Fibroblast of lung (primary cell): ENCODE measurements around the gene HNF4A. TPM values are rescaled to one million over a fixed set of nuclear protein-coding genes. Genes with fewer than 3 reads are reported as not detected.

Experiments used
- DNase-seq, 2 donors: peaks; one replicate each; pipeline versions ENCODE4 v3.0.0 to v3.0.0-alpha.2; 2010; ENCODE audit warnings: low read depth in 2 of 2
- H2AFZ ChIP-seq: 2 replicates; pipeline ENCODE4 v1.5.1; 2012; ENCODE audit warnings: low read length, control low read depth, inconsistent platforms
- H3K27ac ChIP-seq: 2 replicates; pipeline ENCODE4 v1.5.1; 2011; ENCODE audit warnings: low read length, control low read depth; ENCODE audit not compliant: insufficient read depth
- H3K27me3 ChIP-seq: 2 replicates; pipeline ENCODE4 v1.5.1; 2011; ENCODE audit warnings: mild to moderate bottlenecking, low read length; ENCODE audit not compliant: control insufficient read depth, insufficient read depth
- H3K36me3 ChIP-seq: 2 replicates; pipeline ENCODE4 v1.5.1; 2011; ENCODE audit warnings: low read length; ENCODE audit not compliant: control insufficient read depth, insufficient read depth
- H3K4me1 ChIP-seq: 2 replicates; pipeline ENCODE4 v1.5.1; 2011; ENCODE audit warnings: low read length; ENCODE audit not compliant: control insufficient read depth, insufficient read depth; ENCODE audit errors: extremely low read depth
- H3K4me2 ChIP-seq: 2 replicates; pipeline ENCODE4 v1.5.1; 2011; ENCODE audit warnings: low read length, control low read depth; ENCODE audit not compliant: insufficient read depth; ENCODE audit errors: extremely low read depth
- H3K4me3 ChIP-seq, 4 experiments: fragments of 200-600 bp in 1 of 4; sonication (generic) in 1 of 4; replicated peaks in 1 of 4; 2 replicates each; pipeline ENCODE4 v1.5.1; 2011 to 2016; ENCODE audit warnings: low read length in 4 of 4, low read depth in 3 of 4, mild to moderate bottlenecking in 3 of 4, control low read depth in 2 of 4, inconsistent platforms in 1 of 4, mixed read lengths in 1 of 4; ENCODE audit not compliant: insufficient read depth in 1 of 4; ENCODE audit errors: control extremely low read depth in 1 of 4
- H3K79me2 ChIP-seq: 2 replicates; pipeline ENCODE4 v1.5.1; 2012; ENCODE audit warnings: mild to moderate bottlenecking, low read length, inconsistent platforms; ENCODE audit not compliant: control insufficient read depth, insufficient read depth
- H3K9ac ChIP-seq: 2 replicates; pipeline ENCODE4 v1.5.1; 2011; ENCODE audit warnings: mild to moderate bottlenecking, low read length, control low read depth; ENCODE audit not compliant: insufficient read depth
- H3K9me3 ChIP-seq: 2 replicates; pipeline ENCODE4 v1.5.1; 2012; ENCODE audit warnings: low read depth, low read length; ENCODE audit not compliant: control insufficient read depth, insufficient read depth
- H4K20me1 ChIP-seq: 2 replicates; pipeline ENCODE4 v1.5.1; 2011; ENCODE audit warnings: low read length; ENCODE audit not compliant: control insufficient read depth, insufficient read depth; ENCODE audit errors: extremely low read depth
- CTCF ChIP-seq, 2 donors: IDR thresholded peaks in 1 of 2; conservative IDR thresholded peaks in 1 of 2; 1 replicate in 1 of 2; 2 replicates in 1 of 2; pipeline ENCODE4 v1.5.1; 2011 to 2012; ENCODE audit warnings: low read length in 2 of 2, control low read depth in 1 of 2, inconsistent platforms in 1 of 2, low read depth in 1 of 2, mild to moderate bottlenecking in 1 of 2
- EZH2 ChIP-seq: IDR thresholded peaks from 2 replicates; pipeline ENCODE4 v1.5.1; 2012; ENCODE audit warnings: low read length, control low read depth, mild to moderate bottlenecking; ENCODE audit errors: missing control alignments
- polyA plus RNA-seq, 2 donors: library from polyadenylated mRNA; depleted of rRNA in 1 of 2; stranded (reverse) in 1 of 2; unstranded in 1 of 2; fragments of >200 nt; gene quantifications; 2 replicates each; pipeline ENCODE4 v1.2.1, GENCODE V29; 2011 to 2012; ENCODE audit warnings: missing spikeins in 1 of 2
- total RNA-seq: library from RNA; depleted of rRNA; stranded (reverse); fragments of >200 nt; gene quantifications from 2 replicates; pipeline ENCODE4 v1.2.1, GENCODE V29; 2014

Gene HNF4A
- total and polyA plus RNA-seq, 2 donors (not counting 1 experiment from before 2014, with no cell fraction given), result not detected

- Histone ChIP-seq H3K79me2 (no peaks in the 10 kb centered on the region), H4K20me1 (no peaks in the 10 kb centered on the region), H3K9me3 (no peaks in the 10 kb centered on the region), H3K36me3 (no peaks in the 10 kb centered on the region), H3K4me1 (no peaks in the 10 kb centered on the region), H3K27ac (no peak overlapping the region), H3K9ac (no peak overlapping the region), H3K4me3 (no peak overlapping the region), H3K4me2 (no peak overlapping the region), H3K27me3 (peaks cover 4% of the 10 kb centered on the region), H2AFZ (no peak overlapping the region)
- TF ChIP-seq CTCF (conservative IDR thresholded peaks at IDR 0.05 in 1 of 2, IDR thresholded peaks at IDR 0.05 in 1 of 2; ENCODE audit: low read depth in 1 of 2, low read length in 2 of 2), result no peak
- no peak for TF ChIP-seq EZH2
- no peak for DNase-seq
Measured at GRCh38 chr20:44450903-44451450, 95.5 kb downstream of the HNF4A start.

GRCh38 chr20:44454306-44454963 is 98.9 kb downstream of the HNF4A start:
- Histone ChIP-seq H3K27me3 (peaks cover 4% of the 10 kb centered on the region), H3K4me1 (no peaks in the 10 kb centered on the region), H3K9ac (no peak overlapping the region), H4K20me1 (no peaks in the 10 kb centered on the region), H3K4me3 (no peak overlapping the region), H3K9me3 (no peaks in the 10 kb centered on the region), H2AFZ (no peak overlapping the region), H3K79me2 (no peaks in the 10 kb centered on the region), H3K4me2 (no peak overlapping the region), H3K27ac (no peak overlapping the region), H3K36me3 (no peaks in the 10 kb centered on the region)
- no peak for DNase-seq
- TF ChIP-seq CTCF (conservative IDR thresholded peaks at IDR 0.05 in 1 of 2, IDR thresholded peaks at IDR 0.05 in 1 of 2; ENCODE audit: low read depth in 1 of 2, low read length in 2 of 2), result no peak
- TF ChIP-seq EZH2, result no peak

- peaks cover 4% of the 10 kb centered on the region for H3K27me3 ChIP-seq
- H3K4me3 ChIP-seq, result no peak overlapping the region
- TF ChIP-seq CTCF (conservative IDR thresholded peaks at IDR 0.05 in 1 of 2, IDR thresholded peaks at IDR 0.05 in 1 of 2; ENCODE audit: low read depth in 1 of 2, low read length in 2 of 2), result no peak
- TF ChIP-seq EZH2, result no peak
- no peak overlapping the region for H3K4me2 ChIP-seq
- H3K4me1 ChIP-seq, result no peaks in the 10 kb centered on the region
- DNase-seq, result no peak
- H3K79me2 ChIP-seq, result no peaks in the 10 kb centered on the region
- H3K36me3 ChIP-seq, result no peaks in the 10 kb centered on the region
- H3K9ac ChIP-seq, result no peak overlapping the region
- H3K9me3 ChIP-seq, result no peaks in the 10 kb centered on the region
- no peak overlapping the region for H2AFZ ChIP-seq
- H4K20me1 ChIP-seq, result no peaks in the 10 kb centered on the region
- H3K27ac ChIP-seq, result no peak overlapping the region
Measured at GRCh38 chr20:44455126-44455525, 99.6 kb downstream of the HNF4A start.
